ENCODE data around the gene LAMA3.
A peak's percentile ranks its signal among the peaks of the same experiment; 100 is the strongest.

The LAMA3 gene, protein sequence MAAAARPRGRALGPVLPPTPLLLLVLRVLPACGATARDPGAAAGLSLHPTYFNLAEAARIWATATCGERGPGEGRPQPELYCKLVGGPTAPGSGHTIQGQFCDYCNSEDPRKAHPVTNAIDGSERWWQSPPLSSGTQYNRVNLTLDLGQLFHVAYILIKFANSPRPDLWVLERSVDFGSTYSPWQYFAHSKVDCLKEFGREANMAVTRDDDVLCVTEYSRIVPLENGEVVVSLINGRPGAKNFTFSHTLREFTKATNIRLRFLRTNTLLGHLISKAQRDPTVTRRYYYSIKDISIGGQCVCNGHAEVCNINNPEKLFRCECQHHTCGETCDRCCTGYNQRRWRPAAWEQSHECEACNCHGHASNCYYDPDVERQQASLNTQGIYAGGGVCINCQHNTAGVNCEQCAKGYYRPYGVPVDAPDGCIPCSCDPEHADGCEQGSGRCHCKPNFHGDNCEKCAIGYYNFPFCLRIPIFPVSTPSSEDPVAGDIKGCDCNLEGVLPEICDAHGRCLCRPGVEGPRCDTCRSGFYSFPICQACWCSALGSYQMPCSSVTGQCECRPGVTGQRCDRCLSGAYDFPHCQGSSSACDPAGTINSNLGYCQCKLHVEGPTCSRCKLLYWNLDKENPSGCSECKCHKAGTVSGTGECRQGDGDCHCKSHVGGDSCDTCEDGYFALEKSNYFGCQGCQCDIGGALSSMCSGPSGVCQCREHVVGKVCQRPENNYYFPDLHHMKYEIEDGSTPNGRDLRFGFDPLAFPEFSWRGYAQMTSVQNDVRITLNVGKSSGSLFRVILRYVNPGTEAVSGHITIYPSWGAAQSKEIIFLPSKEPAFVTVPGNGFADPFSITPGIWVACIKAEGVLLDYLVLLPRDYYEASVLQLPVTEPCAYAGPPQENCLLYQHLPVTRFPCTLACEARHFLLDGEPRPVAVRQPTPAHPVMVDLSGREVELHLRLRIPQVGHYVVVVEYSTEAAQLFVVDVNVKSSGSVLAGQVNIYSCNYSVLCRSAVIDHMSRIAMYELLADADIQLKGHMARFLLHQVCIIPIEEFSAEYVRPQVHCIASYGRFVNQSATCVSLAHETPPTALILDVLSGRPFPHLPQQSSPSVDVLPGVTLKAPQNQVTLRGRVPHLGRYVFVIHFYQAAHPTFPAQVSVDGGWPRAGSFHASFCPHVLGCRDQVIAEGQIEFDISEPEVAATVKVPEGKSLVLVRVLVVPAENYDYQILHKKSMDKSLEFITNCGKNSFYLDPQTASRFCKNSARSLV (N-terminal part only)

DNA sequence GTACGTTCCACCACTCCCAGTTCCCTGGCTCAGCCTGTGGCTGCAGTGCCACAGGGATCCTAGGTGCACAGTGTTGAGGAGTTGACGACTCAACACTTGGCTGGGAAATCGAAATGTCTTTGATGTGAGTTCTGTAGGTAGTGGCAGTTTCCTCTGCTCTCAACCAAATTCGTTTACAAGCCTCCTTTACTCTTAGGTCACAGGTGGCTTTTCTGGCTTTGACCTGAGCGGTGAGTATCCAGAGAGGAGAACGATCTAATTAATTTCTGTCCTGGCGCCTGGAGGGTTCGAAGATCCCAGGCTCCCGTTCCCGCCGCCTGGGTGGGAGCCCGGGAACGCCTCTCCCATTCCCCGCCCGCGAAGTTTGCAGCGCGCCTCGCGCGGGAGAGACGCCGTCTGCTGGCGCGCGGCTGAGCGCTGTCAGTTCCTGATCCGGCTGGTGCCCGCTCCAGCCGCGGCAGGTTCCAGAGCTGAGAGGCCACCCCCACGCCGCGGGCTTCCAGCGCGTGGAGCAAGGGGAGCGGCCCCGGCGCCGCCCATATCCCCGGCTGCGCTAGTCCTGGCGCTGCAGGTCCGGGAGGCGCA is at the start of gene LAMA3:
LAMA3 (plus strand) TSS at position 423 of the 585 bp plus-strand sequence. CDS start 231 bp downstream, outside the sequence.
- Histone ChIP-seq H3K4me2 (peak within 1 kb of the TSS; percentile 98), H4K20me1 (0 out of 2 replicates have a peak, but pooled peaks cover 17% of the 10 kb centered on the region), H3K27ac (no peak within 1 kb of the TSS), H3K9ac (no peak within 1 kb of the TSS), H3K4me1 (peaks cover 14% of the 10 kb centered on the region), H3K27me3 (peaks cover 46% of the 10 kb centered on the region), H3K4me3 (peak within 1 kb of the TSS; percentile 69), H3K36me3 (no peaks in the 10 kb centered on the region), H3K9me3 (peaks cover 12% of the 10 kb centered on the region)
- no peak for TF ChIP-seq Cebpa-rat (IDR thresholded peaks at IDR 0.05)

DNA sequence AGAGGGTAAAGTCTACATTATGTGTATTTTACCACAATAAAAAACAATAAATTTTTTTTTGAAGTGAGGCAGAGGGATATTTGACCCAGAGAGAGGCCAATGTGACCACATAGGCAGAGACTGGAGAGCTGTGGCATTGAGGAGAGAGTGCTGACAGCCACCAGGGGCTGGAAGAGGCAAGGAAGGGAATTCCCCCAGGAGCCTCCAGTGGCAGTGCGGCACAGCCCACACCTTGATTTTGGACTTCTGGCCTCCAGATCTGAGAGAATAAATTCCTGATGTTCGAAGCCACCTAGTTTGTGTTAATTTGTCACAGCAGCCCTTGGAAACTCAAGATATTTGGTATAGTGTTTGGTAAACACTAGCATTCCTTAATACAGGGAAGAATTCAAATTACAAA is 49.2 kb upstream of the LAMA3 start:
- TF ChIP-seq Cebpa-rat (IDR thresholded peaks at IDR 0.05), result no peak
- 0 out of 2 replicates have a peak, but pooled peaks cover 6% of the 10 kb centered on the region for H3K36me3 ChIP-seq
- H3K4me3 ChIP-seq, result no peak overlapping the region
- H3K4me2 ChIP-seq, result no peak overlapping the region
- H4K20me1 ChIP-seq, result no peaks in the 10 kb centered on the region
- no peak overlapping the region for H3K27ac ChIP-seq
- H3K9ac ChIP-seq, result no peak overlapping the region
- no peaks in the 10 kb centered on the region for H3K4me1 ChIP-seq
- H3K9me3 ChIP-seq, result peaks cover 21% of the 10 kb centered on the region
- no peaks in the 10 kb centered on the region for H3K27me3 ChIP-seq

DNA sequence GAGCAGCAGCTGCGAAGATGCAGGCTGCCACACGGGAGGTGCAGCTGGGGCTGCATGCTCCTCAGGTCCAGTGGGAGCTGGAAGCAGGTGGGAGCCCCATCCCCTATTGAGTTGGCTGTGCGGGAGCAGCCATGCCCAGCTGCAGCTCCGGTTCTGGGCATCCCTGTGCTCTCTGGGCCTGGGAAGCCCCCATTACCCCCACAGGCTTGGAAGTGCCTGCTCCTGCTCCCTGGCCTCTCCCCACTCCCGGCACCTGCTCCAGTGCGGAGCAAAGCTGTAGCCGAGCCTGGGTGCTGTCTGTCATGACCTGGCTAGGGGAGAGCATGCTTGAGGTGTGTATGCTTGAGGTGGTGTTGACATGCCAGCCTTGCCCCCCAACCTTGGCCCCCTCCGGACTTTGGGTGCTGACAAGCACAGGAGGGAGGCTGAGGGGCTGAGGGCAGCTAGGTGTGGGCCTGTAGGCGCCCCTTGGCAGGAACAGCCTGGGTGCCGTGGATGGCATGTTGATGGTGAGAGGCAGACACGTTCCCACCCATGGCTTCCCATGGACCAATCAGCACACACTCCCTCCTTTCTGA is 48.0 kb upstream of the LAMA3 start:
- Histone ChIP-seq H3K27ac (no peak overlapping the region), H3K9me3 (peaks cover 21% of the 10 kb centered on the region), H3K4me3 (no peak overlapping the region), H3K27me3 (no peaks in the 10 kb centered on the region), H3K9ac (no peak overlapping the region), H3K4me2 (no peak overlapping the region), H4K20me1 (no peaks in the 10 kb centered on the region), H3K36me3 (0 out of 2 replicates have a peak, but pooled peaks cover 6% of the 10 kb centered on the region), H3K4me1 (no peaks in the 10 kb centered on the region)
- TF ChIP-seq Cebpa-rat (IDR thresholded peaks at IDR 0.05), result no peak

DNA sequence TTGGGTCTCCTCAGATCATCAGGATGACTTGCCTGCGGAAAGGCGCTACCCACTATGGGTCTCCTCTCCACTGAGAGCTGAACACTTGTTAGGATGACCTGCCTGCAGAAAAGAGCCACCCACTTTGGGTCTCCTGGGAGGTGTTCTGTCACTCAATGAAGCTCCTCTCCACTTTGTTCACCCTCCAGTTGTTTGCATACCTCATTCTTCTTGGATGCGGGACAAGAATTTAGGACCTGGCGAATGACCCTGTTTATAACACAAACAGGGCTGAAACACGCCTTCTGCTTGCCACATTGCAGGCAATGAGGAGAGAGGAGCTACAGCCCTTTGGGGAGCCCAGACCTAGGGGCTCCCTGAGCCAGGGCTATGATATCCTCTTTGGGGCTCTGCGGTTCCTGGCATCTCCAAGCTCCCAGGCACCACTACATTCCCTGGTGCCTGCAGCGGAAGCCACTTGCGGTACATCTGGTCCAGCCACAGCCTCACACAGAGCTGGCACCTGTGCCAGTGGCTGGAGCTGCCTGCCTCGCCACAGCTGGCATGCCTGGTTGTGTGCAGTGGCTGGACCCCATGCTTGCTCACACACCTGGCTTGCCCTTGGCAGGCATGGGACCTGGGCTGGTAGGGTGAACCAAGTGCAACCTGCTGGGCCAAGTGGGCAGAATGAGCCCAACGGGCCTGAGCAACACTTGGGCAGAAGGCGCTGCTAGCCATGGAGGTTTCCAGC is 47.2 kb upstream of the LAMA3 start:
- TF ChIP-seq Cebpa-rat (IDR thresholded peaks at IDR 0.05), result no peak
- Histone ChIP-seq H3K4me1 (no peaks in the 10 kb centered on the region), H3K9ac (no peak overlapping the region), H3K4me2 (no peak overlapping the region), H3K9me3 (peaks cover 21% of the 10 kb centered on the region), H4K20me1 (no peaks in the 10 kb centered on the region), H3K27ac (no peak overlapping the region), H3K27me3 (no peaks in the 10 kb centered on the region), H3K4me3 (no peak overlapping the region; the same call in 1 of the 2 replicates), H3K36me3 (0 out of 2 replicates have a peak, but pooled peaks cover 6% of the 10 kb centered on the region)

DNA sequence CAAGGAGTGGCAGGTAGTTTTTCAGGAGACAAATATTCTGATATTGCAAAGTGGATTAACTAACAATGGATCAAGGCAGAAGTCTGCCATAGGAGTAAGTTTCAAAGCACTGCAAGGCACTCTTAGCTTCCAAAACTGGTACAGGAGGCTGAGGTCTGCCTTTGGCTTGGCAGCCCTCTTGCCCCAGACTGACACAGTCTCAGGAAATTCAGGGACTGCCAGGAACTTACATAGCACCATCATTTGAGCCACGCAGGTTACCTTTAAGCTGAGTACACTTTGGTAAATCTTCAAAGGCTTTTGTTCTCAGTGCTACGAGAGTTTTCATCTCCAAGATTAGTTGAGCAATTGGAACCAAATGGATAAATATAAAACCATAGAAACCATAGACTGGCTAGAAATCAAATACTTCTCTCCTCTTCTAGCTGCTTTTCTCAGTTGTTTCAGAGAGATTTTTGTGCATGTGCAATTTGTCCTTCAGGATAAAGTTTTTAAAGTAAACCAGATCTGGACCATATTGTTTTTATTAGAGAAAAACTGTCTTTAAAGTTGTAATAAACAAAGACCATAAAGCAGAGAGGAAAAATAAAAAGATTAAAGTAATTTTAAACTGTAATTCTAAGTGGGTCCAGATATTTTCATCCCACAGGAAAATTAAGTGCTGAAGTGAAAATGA is 45.3 kb upstream of the LAMA3 start:
- H3K4me2 ChIP-seq, result no peak overlapping the region
- TF ChIP-seq Cebpa-rat (IDR thresholded peaks at IDR 0.05), result no peak
- H3K27ac ChIP-seq, result no peak overlapping the region
- H3K36me3 ChIP-seq, result 0 out of 2 replicates have a peak, but pooled peaks cover 6% of the 10 kb centered on the region
- peaks cover 21% of the 10 kb centered on the region for H3K9me3 ChIP-seq
- peaks cover 6% of the 10 kb centered on the region; the same call in 1 of the 2 replicates for H3K4me1 ChIP-seq
- H4K20me1 ChIP-seq, result no peaks in the 10 kb centered on the region
- no peak overlapping the region for H3K4me3 ChIP-seq
- H3K9ac ChIP-seq, result no peak overlapping the region
- H3K27me3 ChIP-seq, result no peaks in the 10 kb centered on the region

DNA sequence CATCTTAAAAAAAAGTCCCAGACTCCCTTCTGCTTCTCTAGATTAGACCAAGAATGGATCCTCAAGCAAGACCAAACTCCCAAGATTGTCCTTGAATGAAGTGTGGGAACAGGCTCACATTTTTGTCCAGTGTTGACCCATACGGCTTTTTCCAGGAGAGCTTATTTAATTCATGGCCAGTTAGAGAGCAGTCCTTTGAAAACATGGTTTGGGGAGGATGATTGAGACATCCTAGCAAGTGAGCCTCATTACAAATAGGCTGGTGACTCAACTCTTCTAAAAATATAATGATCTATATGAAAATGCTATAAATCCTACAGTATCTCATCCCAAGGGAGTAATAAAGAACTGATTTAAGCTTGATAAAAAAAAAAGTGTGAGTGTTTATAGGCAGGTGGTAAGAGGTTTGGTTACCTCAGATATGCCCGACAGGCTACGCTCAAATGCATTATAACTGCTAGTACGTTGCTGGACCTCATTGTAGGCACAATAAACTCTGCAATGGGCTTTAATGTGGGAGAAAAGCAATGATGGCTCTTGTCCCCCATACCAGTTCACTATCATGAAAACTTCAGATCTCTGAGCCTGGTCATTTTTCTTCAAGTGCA is 43.6 kb upstream of the LAMA3 start:
- H3K4me2 ChIP-seq, result no peak overlapping the region
- no peak overlapping the region for H3K9ac ChIP-seq
- H3K36me3 ChIP-seq, result 0 out of 2 replicates have a peak, but pooled peaks cover 6% of the 10 kb centered on the region
- H3K4me3 ChIP-seq, result no peak overlapping the region
- no peak overlapping the region for H3K27ac ChIP-seq
- TF ChIP-seq Cebpa-rat (IDR thresholded peaks at IDR 0.05), result no peak
- H4K20me1 ChIP-seq, result no peaks in the 10 kb centered on the region
- no peaks in the 10 kb centered on the region for H3K27me3 ChIP-seq
- peaks cover 21% of the 10 kb centered on the region for H3K9me3 ChIP-seq
- H3K4me1 ChIP-seq, result peaks cover 6% of the 10 kb centered on the region; the same call in 1 of the 2 replicates

DNA sequence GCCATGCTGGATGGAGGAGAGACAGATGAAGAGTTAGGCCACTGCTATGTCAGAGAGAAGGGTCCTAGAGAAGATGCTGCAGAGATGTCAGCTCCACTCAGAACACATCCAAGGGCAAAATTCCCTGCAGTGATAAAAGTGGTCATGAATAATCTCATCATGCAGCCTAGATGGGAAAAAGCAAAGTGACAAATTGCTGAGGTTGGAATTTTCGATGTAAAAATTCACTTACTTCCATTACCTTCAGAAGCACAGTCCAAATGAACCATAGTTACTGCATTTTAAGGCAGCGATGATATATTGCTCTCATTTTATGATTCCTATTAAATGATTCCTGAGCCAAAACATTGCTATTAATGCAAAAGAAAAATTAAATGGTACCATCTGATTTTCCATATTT is 43.0 kb upstream of the LAMA3 start:
- Histone ChIP-seq H3K4me1 (peaks cover 6% of the 10 kb centered on the region; the same call in 1 of the 2 replicates), H3K36me3 (0 out of 2 replicates have a peak, but pooled peaks cover 6% of the 10 kb centered on the region), H4K20me1 (no peaks in the 10 kb centered on the region), H3K9ac (no peak overlapping the region), H3K4me2 (no peak overlapping the region), H3K27ac (no peak overlapping the region), H3K27me3 (no peaks in the 10 kb centered on the region), H3K9me3 (peaks cover 15% of the 10 kb centered on the region), H3K4me3 (no peak overlapping the region)
- no peak for TF ChIP-seq Cebpa-rat (IDR thresholded peaks at IDR 0.05)

All from BLaER1 (cell line).